WERI-Rb-1 (cell line): ENCODE measurements around the gene TAF5L.

Experiments used
- DNase-seq: peaks from one replicate; pipeline ENCODE4 v3.0.0-alpha.2; 2020
- H3K27ac ChIP-seq: fragments of 250-450 bp; sonication (Bioruptor Pico); 2 replicates; pipeline ENCODE4 v1.5.1; 2020; ENCODE audit warnings: mild to moderate bottlenecking, moderate library complexity
- H3K27me3 ChIP-seq: fragments of 250-450 bp; sonication (Bioruptor Pico); 2 replicates; pipeline ENCODE4 v1.5.1; 2021; ENCODE audit warnings: mild to moderate bottlenecking, low read depth, moderate library complexity; ENCODE audit not compliant: insufficient read depth, severe bottlenecking
- H3K36me3 ChIP-seq: fragments of 250-450 bp; sonication (Bioruptor Pico); 2 replicates; pipeline ENCODE4 v1.5.1; 2020; ENCODE audit warnings: mild to moderate bottlenecking, moderate library complexity
- H3K4me3 ChIP-seq: 2 replicates; pipeline ENCODE4 v1.5.1; 2011; ENCODE audit warnings: low read depth, mild to moderate bottlenecking, control low read depth, low read length
- H3K9me3 ChIP-seq: fragments of 250-450 bp; sonication (Bioruptor Pico); 2 replicates; pipeline ENCODE4 v1.5.1; 2021; ENCODE audit warnings: mild to moderate bottlenecking, moderate library complexity; ENCODE audit not compliant: severe bottlenecking
- CTCF ChIP-seq: IDR thresholded peaks from 2 replicates; pipeline ENCODE4 v1.5.1; 2011; ENCODE audit warnings: low read depth, mild to moderate bottlenecking, control low read depth, inconsistent platforms, low read length

The TAF5L gene

GRCh38 chr1:229619002-229619401 is 6.9 kb downstream of the TAF5L start:
- H3K9me3 ChIP-seq: no peaks in the 10 kb centered on the region
- no peak for DNase-seq
- H3K36me3 ChIP-seq: no peaks in the 10 kb centered on the region
- H3K27ac ChIP-seq: no peak overlapping the region
- H3K4me3 ChIP-seq: no peak overlapping the region
- H3K27me3 ChIP-seq: no peaks in the 10 kb centered on the region
- TF ChIP-seq CTCF: no peak

- Histone ChIP-seq H3K27ac (no peak overlapping the region), H3K4me3 (no peak overlapping the region), H3K27me3 (no peaks in the 10 kb centered on the region), H3K36me3 (no peaks in the 10 kb centered on the region), H3K9me3 (no peaks in the 10 kb centered on the region)
- no peak for DNase-seq
- no peak for TF ChIP-seq CTCF
Observed at GRCh38 chr1:229617351-229618100, 8.4 kb downstream of the TAF5L start.

- no peaks in the 10 kb centered on the region for H3K9me3 ChIP-seq
- no peaks in the 10 kb centered on the region for H3K27me3 ChIP-seq
- no peak overlapping the region for H3K27ac ChIP-seq
- peaks cover under 1% of the 10 kb centered on the region; the same call in 1 of the 2 replicates for H3K36me3 ChIP-seq
- no peak for TF ChIP-seq CTCF
- DNase-seq: no peak
- no peak overlapping the region for H3K4me3 ChIP-seq
Observed at GRCh38 chr1:229614701-229615100, 11.2 kb downstream of the TAF5L start.

- H3K4me3 ChIP-seq: no peak overlapping the region
- no peak for TF ChIP-seq CTCF
- H3K27me3 ChIP-seq: no peaks in the 10 kb centered on the region
- H3K9me3 ChIP-seq: no peaks in the 10 kb centered on the region
- DNase-seq: no peak
- H3K36me3 ChIP-seq: peaks cover 6% of the 10 kb centered on the region; the same call in 1 of the 2 replicates
- no peak overlapping the region for H3K27ac ChIP-seq
Observed at GRCh38 chr1:229613938-229614337, 12.0 kb downstream of the TAF5L start.

GRCh38 chr1:229608590-229608989 is 17.3 kb downstream of the TAF5L start:
- H3K27ac ChIP-seq: no peak overlapping the region
- H3K4me3 ChIP-seq: no peak overlapping the region
- DNase-seq: no peak
- TF ChIP-seq CTCF: no peak
- H3K27me3 ChIP-seq: no peaks in the 10 kb centered on the region
- H3K36me3 ChIP-seq: peaks cover 6% of the 10 kb centered on the region; the same call in 1 of the 2 replicates
- H3K9me3 ChIP-seq: no peaks in the 10 kb centered on the region

- no peak overlapping the region for H3K27ac ChIP-seq
- H3K36me3 ChIP-seq: peaks cover 6% of the 10 kb centered on the region; the same call in 1 of the 2 replicates
- H3K4me3 ChIP-seq: no peak overlapping the region
- DNase-seq: no peak
- H3K9me3 ChIP-seq: no peaks in the 10 kb centered on the region
- TF ChIP-seq CTCF: no peak
- H3K27me3 ChIP-seq: no peaks in the 10 kb centered on the region
Observed at GRCh38 chr1:229607370-229607769, 18.6 kb downstream of the TAF5L start.
